H1 (cell line): ENCODE data around the gene ULK2. TPM values are rescaled to one million over a fixed set of nuclear protein-coding genes. Genes with fewer than 3 reads are reported as not detected.
A peak's percentile ranks its signal among the peaks of the same experiment; 100 is the strongest.

Experiments used
- CTCF ChIA-PET: fragments of 300-600 bp; sonication (Branson Sonifier 250); formaldehyde crosslinking; loops from one replicate; lab custom pipeline; 2021; ENCODE audit not compliant: partially characterized antibody; lab: Charles Lee
- POLR2A ChIA-PET: fragments of 300-600 bp; sonication (Branson Sonifier 250); formaldehyde crosslinking; loops from one replicate; lab custom pipeline; 2021; ENCODE audit warnings: inconsistent platforms; ENCODE audit not compliant: partially characterized antibody; lab: Charles Lee
- DNase-seq, 2 experiments: peaks; one replicate each; pipeline versions ENCODE4 v3.0.0 to v3.0.0-alpha.2; 2010 to 2022; ENCODE audit warnings: low spot score in 2 of 2, low read depth in 1 of 2, mixed read lengths in 1 of 2
- FAIRE-seq: peaks from 2 replicates; lab custom pipeline; 2011; peaks lifted over from hg19 to GRCh38; lab: Jason Lieb, UNC
- H2AFZ ChIP-seq: 2 replicates; pipeline ENCODE4 v1.8.1; 2012; ENCODE audit warnings: low read length, inconsistent platforms
- H2AK5ac ChIP-seq: 2 replicates; pipeline ENCODE4 v1.6.1; 2013; ENCODE audit warnings: low read depth, low read length
- H2BK120ac ChIP-seq: replicated peaks from 2 replicates; pipeline ENCODE3; 2013; ENCODE audit warnings: low read depth, low read length, inconsistent platforms
- H2BK12ac ChIP-seq: 2 replicates; pipeline ENCODE4 v1.6.1; 2013; ENCODE audit warnings: low read depth, low read length
- H2BK15ac ChIP-seq: 2 replicates; pipeline ENCODE4 v1.6.1; 2013; ENCODE audit warnings: low read length
- H2BK20ac ChIP-seq: 2 replicates; pipeline ENCODE4 v1.6.1; 2013; ENCODE audit warnings: low read length
- H2BK5ac ChIP-seq: 2 replicates; pipeline ENCODE4 v1.6.1; 2013; ENCODE audit warnings: low read depth, low read length
- H3K14ac ChIP-seq: 2 replicates; pipeline ENCODE4 v1.6.1; 2013; ENCODE audit warnings: inconsistent platforms; ENCODE audit not compliant: insufficient read length
- H3K18ac ChIP-seq: 2 replicates; pipeline ENCODE4 v1.6.1; 2013; ENCODE audit warnings: low read length; ENCODE audit errors: extremely low read depth
- H3K23ac ChIP-seq: 2 replicates; pipeline ENCODE4 v1.6.1; 2013; ENCODE audit warnings: inconsistent platforms; ENCODE audit not compliant: insufficient read length
- H3K23me2 ChIP-seq: 2 replicates; pipeline ENCODE4 v1.6.1; 2013; ENCODE audit warnings: low read depth, low read length
- H3K27ac ChIP-seq: 2 replicates; pipeline ENCODE4 v1.6.1; 2011; ENCODE audit warnings: low read depth, low read length, inconsistent platforms
- H3K27me3 ChIP-seq, 4 experiments: replicated peaks in 1 of 4; 1 replicate in 1 of 4; 2 replicates in 3 of 4; pipeline versions ENCODE4 v1.6.1 to v1.8.1; 2011 to 2013; ENCODE audit warnings: low read length in 3 of 4, mild to moderate bottlenecking in 3 of 4, inconsistent platforms in 2 of 4, mixed read lengths in 2 of 4, moderate library complexity in 1 of 4; ENCODE audit not compliant: control insufficient read depth in 3 of 4, insufficient read depth in 3 of 4; ENCODE audit errors: extremely low read depth in 1 of 4
- H3K36me3 ChIP-seq, 4 experiments: 2 replicates each; pipeline versions ENCODE4 v1.6.1 to v1.8.1; 2011 to 2013; ENCODE audit warnings: mild to moderate bottlenecking in 4 of 4, low read length in 3 of 4, moderate library complexity in 2 of 4, control low read depth in 1 of 4, inconsistent platforms in 1 of 4; ENCODE audit not compliant: insufficient read depth in 4 of 4, control insufficient read depth in 2 of 4
- H3K4ac ChIP-seq: replicated peaks from 2 replicates; pipeline ENCODE3; 2013; ENCODE audit warnings: low read length, low read depth, mixed read lengths, inconsistent platforms; ENCODE audit not compliant: insufficient read length
- H3K4me1 ChIP-seq, 4 experiments: replicated peaks in 1 of 4; 1 replicate in 1 of 4; 2 replicates in 3 of 4; pipeline versions ENCODE4 v1.6.1 to v1.8.1; 2011 to 2013; ENCODE audit warnings: low read length in 3 of 4, inconsistent platforms in 2 of 4, mixed read lengths in 1 of 4; ENCODE audit not compliant: insufficient read depth in 4 of 4, control insufficient read depth in 3 of 4
- H3K4me2 ChIP-seq, 2 experiments: 2 replicates each; pipeline versions ENCODE4 v1.6.1 to v1.8.1; 2011 to 2013; ENCODE audit warnings: low read depth in 2 of 2, low read length in 2 of 2, control low read depth in 1 of 2, inconsistent platforms in 1 of 2, mild to moderate bottlenecking in 1 of 2; ENCODE audit not compliant: insufficient read depth in 1 of 2
- H3K4me3 ChIP-seq, 4 experiments: fragments of 200-600, 300-600 bp in 1 of 4; sonication (generic), shearing (Covaris generic), sonication (Bioruptor Twin) in 1 of 4; 2 replicates each; pipeline versions ENCODE4 v1.5.1 to v1.8.1; 2011 to 2016; ENCODE audit warnings: low read length in 4 of 4, low read depth in 3 of 4, control low read depth in 2 of 4, inconsistent platforms in 2 of 4, mild to moderate bottlenecking in 2 of 4, mixed read lengths in 1 of 4, moderate library complexity in 1 of 4; ENCODE audit not compliant: insufficient read depth in 2 of 4; ENCODE audit errors: extremely low read depth in 1 of 4
- H3K56ac ChIP-seq: replicated peaks from 2 replicates; pipeline ENCODE3; 2013; ENCODE audit warnings: low read depth, mild to moderate bottlenecking, mixed read lengths, low read length, inconsistent platforms; ENCODE audit not compliant: insufficient read length
- H3K79me1 ChIP-seq: 2 replicates; pipeline ENCODE4 v1.6.1; 2013; ENCODE audit warnings: low read depth, low read length, control low read depth
- H3K79me2 ChIP-seq, 2 experiments: 2 replicates each; pipeline versions ENCODE4 v1.6.1 to v1.8.1; 2012 to 2013; ENCODE audit warnings: low read length in 2 of 2, mild to moderate bottlenecking in 2 of 2, inconsistent platforms in 1 of 2; ENCODE audit not compliant: insufficient read depth in 2 of 2, control insufficient read depth in 1 of 2
- H3K9ac ChIP-seq, 4 experiments: replicated peaks in 1 of 4; 1 replicate in 1 of 4; 2 replicates in 3 of 4; pipeline versions ENCODE4 v1.6.1 to v1.8.1; 2011 to 2013; ENCODE audit warnings: low read depth in 3 of 4, low read length in 3 of 4, control low read depth in 2 of 4, mild to moderate bottlenecking in 2 of 4, moderate library complexity in 2 of 4, inconsistent platforms in 1 of 4; ENCODE audit errors: extremely low read depth in 1 of 4
- H3K9me3 ChIP-seq, 2 experiments: 2 replicates each; pipeline versions ENCODE4 v1.6.1 to v1.8.1; 2012 to 2013; ENCODE audit warnings: mild to moderate bottlenecking in 2 of 2, moderate library complexity in 2 of 2, control low read depth in 1 of 2, inconsistent platforms in 1 of 2, low read depth in 1 of 2, low read length in 1 of 2, mixed read lengths in 1 of 2; ENCODE audit not compliant: insufficient read depth in 2 of 2
- H4K20me1 ChIP-seq, 2 experiments: replicated peaks in 1 of 2; 2 replicates each; pipeline versions ENCODE3 to v1.8.1; 2011 to 2013; ENCODE audit warnings: inconsistent platforms in 2 of 2, low read length in 2 of 2, mild to moderate bottlenecking in 1 of 2; ENCODE audit not compliant: insufficient read depth in 2 of 2, control insufficient read depth in 1 of 2
- H4K5ac ChIP-seq: 2 replicates; pipeline ENCODE4 v1.6.1; 2013; ENCODE audit warnings: low read length, low read depth, mixed read lengths, inconsistent platforms; ENCODE audit not compliant: insufficient read length
- H4K8ac ChIP-seq: 2 replicates; pipeline ENCODE4 v1.8.0; 2013; ENCODE audit warnings: mild to moderate bottlenecking, moderate library complexity, low read length, inconsistent platforms; ENCODE audit not compliant: insufficient read depth; ENCODE audit errors: extremely low read depth
- H4K91ac ChIP-seq: replicated peaks from 2 replicates; pipeline ENCODE3; 2013; ENCODE audit warnings: low read length, mixed read lengths, inconsistent platforms; ENCODE audit not compliant: insufficient read length
- BACH1 ChIP-seq: IDR thresholded peaks from 2 replicates; pipeline ENCODE4 v1.6.1; 2012; ENCODE audit warnings: low read length, improper control_type of control experiment
- MAFK ChIP-seq: IDR thresholded peaks from 2 replicates; pipeline ENCODE4 v1.6.1; 2012; ENCODE audit warnings: low read depth, mild to moderate bottlenecking, improper control_type of control experiment, low read length
- WGBS, 2 experiments: shearing (Covaris generic) in 1 of 2; methylation state at CpG; one replicate each; pipeline versions ENCODE4 v1.1.6 to v1.1.7; 2013 to 2015; ENCODE audit warnings: low lambda C conversion rate in 2 of 2, mixed read lengths in 2 of 2, inconsistent platforms in 1 of 2, low coverage in 1 of 2, missing lambda C conversion rate in 1 of 2; ENCODE audit not compliant: insufficient replicate concordance in 2 of 2, insufficient coverage in 1 of 2, insufficient read length in 1 of 2; ENCODE audit errors: extremely low coverage in 1 of 2, missing lambda C conversion rate in 1 of 2; 5-methylcytosine and 5-hydroxymethylcytosine counted together
- polyA plus RNA-seq, 7 experiments: library from polyadenylated mRNA; depleted of rRNA in 3 of 7; stranded (reverse) in 5 of 7; unstranded in 2 of 7; fragments of >200 nt in 5 of 7; fragments of 200-250 nt in 2 of 7; gene quantifications; 1 replicate in 5 of 7; 2 replicates in 1 of 7; 4 replicates in 1 of 7; pipeline versions ENCODE4 v1.2.1 to v1.2.3, GENCODE V29; 2011 to 2013; ENCODE audit warnings: missing spikeins in 2 of 7, mixed read lengths in 2 of 7
- total RNA-seq: library from RNA; stranded (reverse); fragmentation: NEBNext Ultra II Directional; extraction: Animal tissue kit (Norgen Biotek cat#: 25700); gene quantifications from 2 replicates; pipeline ENCODE4 v1.2.1, GENCODE V29; 2021
- TF ChIP-seq, protein P1 (sequence below): IDR thresholded peaks from 2 replicates; pipeline ENCODE4 v1.6.1; 2012; ENCODE audit warnings: inconsistent platforms
- TF ChIP-seq, protein P2 (sequence below): IDR thresholded peaks from 2 replicates; pipeline ENCODE4 v1.6.1; 2012; ENCODE audit warnings: inconsistent platforms

Gene ULK2
- total and polyA plus RNA-seq, 2 of the 8 experiments (the other 6 are each of a cell fraction or from before 2014, with no cell fraction given): 5.3 to 9.8 TPM

DNA sequence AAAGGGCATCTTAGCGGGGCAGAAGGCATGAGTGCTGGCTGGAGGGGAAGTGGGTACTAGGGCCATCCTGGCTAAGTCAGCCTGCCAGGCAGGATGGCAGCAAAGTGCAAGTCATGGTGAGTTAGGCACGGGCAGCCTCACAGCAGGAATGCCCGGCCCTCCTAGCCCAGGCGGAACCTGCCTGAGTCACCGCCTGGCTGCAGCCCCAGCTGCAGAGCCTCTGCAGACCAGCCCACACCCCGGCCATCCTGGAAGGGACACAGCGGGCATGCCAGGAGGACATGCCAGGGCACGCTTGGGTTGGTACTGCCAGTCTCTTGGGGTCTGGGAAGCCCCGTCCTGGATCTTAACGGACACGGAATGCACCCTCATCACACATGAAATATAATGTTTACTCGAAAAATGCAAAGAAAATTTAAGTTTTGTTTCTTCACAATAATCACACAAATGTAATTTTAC lies 114.7 kb downstream of the ULK2 start:
- POLR2A ChIA-PET: no interaction called here
- no peaks in the 10 kb centered on the region; a peak in 1 of 4 replicates for H3K9me3 ChIP-seq
- no peak for DNase-seq

More for the DNA sequence above, 114.7 kb downstream of the ULK2 start:
- H3K23ac ChIP-seq: no peak overlapping the region
- H4K5ac ChIP-seq: no peak overlapping the region
- H3K4me1 ChIP-seq: no peaks in the 10 kb centered on the region; a peak in 3 of 7 replicates
- no peak overlapping the region for H3K27ac ChIP-seq
- H3K18ac ChIP-seq: peak overlapping the region; percentile 86; the same call in 1 of the 2 replicates
- no peaks in the 10 kb centered on the region for H3K79me1 ChIP-seq
- no peak overlapping the region for H3K4me2 ChIP-seq
- H3K23me2 ChIP-seq: no peaks in the 10 kb centered on the region
- no peak for FAIRE-seq
- no peak overlapping the region for H3K14ac ChIP-seq
- H3K56ac ChIP-seq: no peak overlapping the region
- no peak overlapping the region for H4K8ac ChIP-seq
- H3K27me3 ChIP-seq: no peaks in the 10 kb centered on the region
- no peak overlapping the region for H2BK120ac ChIP-seq
- peak overlapping the region; percentile 5 for H4K91ac ChIP-seq
- H2BK5ac ChIP-seq: peak overlapping the region; percentile 78; the same call in 1 of the 2 replicates
- no peak overlapping the region; the same call in 1 of the 2 replicates for H2AFZ ChIP-seq
- 83% methylated on average over 12 of the region's 12 CpGs; no CpG with 5 or more reads in 1 of the 2 experiments for WGBS, 2 experiments
- peak overlapping the region; percentile 77; the same call in 1 of the 2 replicates for H2BK20ac ChIP-seq
- no peak overlapping the region for H2AK5ac ChIP-seq
- H3K9ac ChIP-seq: no peak overlapping the region
- no peak overlapping the region for H3K4ac ChIP-seq
- CTCF ChIA-PET: interaction anchor here (0.8 to 4.1 kb wide), 11 partner anchors 9 to 345 kb away, joined by 3 to 36 read pairs (median 4); no protein-coding TSS in a partner anchor
- H2BK12ac ChIP-seq: no peak overlapping the region
- H3K36me3 ChIP-seq: no peaks in the 10 kb centered on the region
- no peak overlapping the region for H2BK15ac ChIP-seq
- H3K79me2 ChIP-seq: no peaks in the 10 kb centered on the region
- TF ChIP-seq MAFK (peak; percentile 55; the same call in 1 of the 2 replicates), BACH1 (peak; percentile 80)
- TF ChIP-seq, protein P1, sequence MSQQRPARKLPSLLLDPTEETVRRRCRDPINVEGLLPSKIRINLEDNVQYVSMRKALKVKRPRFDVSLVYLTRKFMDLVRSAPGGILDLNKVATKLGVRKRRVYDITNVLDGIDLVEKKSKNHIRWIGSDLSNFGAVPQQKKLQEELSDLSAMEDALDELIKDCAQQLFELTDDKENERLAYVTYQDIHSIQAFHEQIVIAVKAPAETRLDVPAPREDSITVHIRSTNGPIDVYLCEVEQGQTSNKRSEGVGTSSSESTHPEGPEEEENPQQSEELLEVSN: no peak
- TF ChIP-seq, protein P2, sequence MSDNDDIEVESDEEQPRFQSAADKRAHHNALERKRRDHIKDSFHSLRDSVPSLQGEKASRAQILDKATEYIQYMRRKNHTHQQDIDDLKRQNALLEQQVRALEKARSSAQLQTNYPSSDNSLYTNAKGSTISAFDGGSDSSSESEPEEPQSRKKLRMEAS: no peak
- no peaks in the 10 kb centered on the region for H4K20me1 ChIP-seq
- no peak overlapping the region for H3K4me3 ChIP-seq
